Suppressor macrophage treated with lipopolysaccharide for 4 hours (primary cell): ENCODE measurements around the gene SIK2.

Source experiments
- DNase-seq: peaks from one replicate; pipeline ENCODE4 v3.0.0-alpha.2; 2020

Gene SIK2

GRCh38 chr11:111660822-111661221 lies 58.6 kb downstream of the SIK2 start:
- DNase-seq = no peak

DNA sequence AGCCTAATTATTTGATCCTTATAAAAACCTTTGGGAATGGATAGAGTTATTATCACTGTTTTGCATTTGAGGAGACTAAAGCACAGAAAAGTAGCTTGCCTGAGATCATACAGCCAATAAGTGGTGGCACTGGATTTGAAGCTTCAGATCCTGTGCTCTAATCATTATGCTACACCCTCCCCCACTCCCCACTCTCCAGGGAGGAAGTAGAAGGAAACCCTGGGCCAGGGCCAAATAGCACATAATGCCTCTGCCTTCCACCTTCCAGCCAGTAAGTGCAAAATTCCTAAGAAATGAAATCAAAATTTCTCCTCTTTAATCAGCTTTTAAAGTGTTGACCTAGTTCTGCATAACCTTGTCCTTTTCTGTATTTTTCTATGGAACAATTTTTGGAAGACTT lies 61.6 kb downstream of the SIK2 start:
- no peak for DNase-seq

- no peak for DNase-seq
Measured at GRCh38 chr11:111665777-111666176, 63.5 kb downstream of the SIK2 start.

- no peak for DNase-seq
Measured at GRCh38 chr11:111668980-111669379, 66.7 kb downstream of the SIK2 start.

DNA sequence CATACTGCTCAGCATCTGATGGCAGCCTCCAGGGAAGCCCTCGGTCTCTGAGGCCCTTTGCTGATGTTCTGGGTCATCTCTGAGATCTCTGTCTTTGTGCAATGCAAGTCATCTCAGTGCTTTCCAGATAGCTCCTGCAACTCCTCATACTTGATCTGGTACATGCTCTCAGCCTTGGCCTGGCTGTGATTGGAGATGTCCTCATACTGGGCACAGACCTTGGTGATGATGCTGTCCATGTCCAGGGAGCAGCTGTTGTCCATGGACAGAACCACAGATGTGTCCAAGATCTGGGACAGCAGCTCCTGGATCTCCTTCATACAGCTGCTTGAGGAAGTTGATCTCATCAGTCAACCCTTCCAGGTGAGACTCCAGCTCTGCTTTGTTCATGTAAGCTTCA lies 69.1 kb downstream of the SIK2 start:
- no peak for DNase-seq

DNA sequence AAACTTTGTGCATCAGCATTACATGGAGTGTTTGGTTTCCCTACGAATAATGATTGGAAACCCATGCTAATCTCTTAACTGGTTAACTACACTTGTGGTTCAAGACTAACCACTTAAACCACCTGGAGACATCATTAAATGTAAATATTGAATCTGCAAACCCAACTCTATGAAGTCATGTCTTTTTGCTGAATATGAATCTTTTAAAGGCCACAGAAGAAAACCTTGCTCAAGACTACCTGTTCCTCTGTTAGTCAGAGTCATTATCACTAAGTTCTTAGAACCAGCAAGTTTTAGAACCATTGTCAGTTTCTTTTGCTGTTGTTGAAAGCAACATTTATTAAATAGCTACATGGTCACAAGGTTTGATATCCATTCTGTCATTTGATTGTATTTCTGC lies 70.7 kb downstream of the SIK2 start:
- no peak for DNase-seq

DNA sequence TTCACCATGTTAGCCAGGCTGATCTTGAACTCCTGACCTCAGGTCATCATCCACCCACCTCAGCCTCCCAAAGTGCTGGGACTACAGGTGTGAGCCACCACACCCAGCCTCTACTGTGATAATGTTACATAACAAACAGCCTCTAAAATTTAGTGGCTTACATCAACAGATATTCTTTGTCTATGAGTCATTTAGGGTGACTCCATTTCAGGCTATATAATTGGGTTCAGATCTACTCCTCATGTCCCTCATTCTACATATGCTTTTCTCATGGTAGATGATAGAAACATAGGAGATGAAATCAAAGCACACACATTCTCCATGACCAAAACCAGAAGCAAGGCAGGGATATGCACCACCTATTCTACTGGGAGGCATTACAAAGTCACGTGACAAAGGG lies 72.7 kb downstream of the SIK2 start:
- DNase-seq = no peak

- no peak for DNase-seq
Measured at GRCh38 chr11:111675891-111676290, 73.6 kb downstream of the SIK2 start.

DNA sequence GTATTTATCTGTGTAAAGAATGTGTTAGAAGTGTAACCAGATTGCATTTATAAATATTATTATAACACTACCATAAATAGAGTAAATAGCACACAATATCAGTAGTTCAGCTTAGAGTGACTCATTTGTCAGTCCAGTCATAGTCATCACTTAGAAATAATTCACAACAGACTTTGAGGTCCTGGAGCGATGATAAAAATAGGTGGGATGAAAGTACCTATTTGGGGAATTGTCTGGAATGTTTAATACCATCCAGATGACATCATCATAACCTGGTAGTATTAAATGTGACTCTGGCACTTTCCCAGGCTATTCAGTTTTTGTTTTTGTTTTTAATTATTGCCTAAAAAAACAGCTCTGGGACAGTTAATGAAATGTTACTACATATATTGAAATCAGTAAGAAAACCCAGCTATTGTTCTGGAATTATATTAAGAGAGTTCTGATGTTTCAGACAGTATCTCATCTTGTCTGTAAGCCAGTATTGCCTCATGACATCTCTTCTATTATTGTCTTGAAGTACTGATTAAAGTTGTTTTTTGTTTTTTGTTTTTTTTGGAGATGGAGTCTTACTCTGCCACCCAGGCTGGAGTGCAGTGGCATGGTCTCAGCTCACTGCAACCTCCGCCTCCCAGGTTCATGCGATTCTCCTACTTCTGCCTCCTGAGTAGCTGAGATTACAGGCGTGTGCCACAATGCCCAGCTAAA lies 74.8 kb downstream of the SIK2 start:
- DNase-seq = no peak

DNA sequence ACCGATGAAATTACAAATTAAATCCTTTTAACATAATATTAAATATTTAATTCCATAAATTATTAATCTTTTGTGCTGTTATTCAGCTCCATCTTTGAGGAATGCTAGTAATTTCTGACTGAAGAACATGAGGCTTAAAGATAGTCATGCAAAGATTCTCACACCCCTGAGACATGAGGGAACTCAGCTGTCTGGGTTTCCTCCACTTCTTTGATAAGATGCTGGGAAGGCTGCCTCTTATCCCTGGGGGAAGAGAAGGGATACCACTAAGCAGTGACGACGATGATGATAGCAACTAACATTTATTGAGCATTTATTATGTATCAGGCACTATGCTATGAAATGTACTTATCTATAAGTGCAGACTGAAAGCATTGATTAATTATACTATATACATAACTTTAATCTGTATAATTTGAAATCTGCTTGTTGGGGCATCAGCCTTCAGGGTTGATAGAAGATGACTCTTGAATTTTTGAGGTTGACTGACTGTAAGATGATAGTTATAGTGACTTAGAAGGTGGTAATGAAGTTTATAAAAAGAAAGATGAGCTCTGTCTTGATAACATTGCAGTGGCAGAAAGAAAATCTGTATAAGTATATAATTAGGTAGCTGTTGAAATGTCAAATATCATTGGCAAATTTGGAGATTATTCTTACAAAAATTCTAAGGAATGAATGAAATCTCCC lies 78.4 kb downstream of the SIK2 start:
- no peak for DNase-seq

DNA sequence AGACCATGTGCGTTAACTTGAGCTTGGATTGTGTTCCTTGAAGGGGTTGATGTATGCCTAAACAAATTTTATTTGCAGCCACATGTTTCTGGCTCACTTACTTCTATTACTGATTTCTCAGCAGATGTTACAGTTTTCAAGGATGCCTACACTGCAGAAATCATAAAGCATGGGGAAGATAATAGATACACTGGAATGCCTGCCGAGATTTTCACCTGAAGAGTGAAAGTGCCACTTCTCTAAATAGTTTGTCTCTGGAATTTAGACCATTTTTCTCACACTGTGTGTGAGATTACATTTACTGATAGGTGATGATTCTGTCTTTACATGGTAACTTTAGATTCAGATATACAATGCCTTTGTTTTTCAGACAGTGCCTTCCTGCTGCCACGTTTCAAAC lies 81.6 kb downstream of the SIK2 start:
- DNase-seq = no peak

- no peak for DNase-seq
Measured at GRCh38 chr11:111684251-111684650, 82.0 kb downstream of the SIK2 start.

DNA sequence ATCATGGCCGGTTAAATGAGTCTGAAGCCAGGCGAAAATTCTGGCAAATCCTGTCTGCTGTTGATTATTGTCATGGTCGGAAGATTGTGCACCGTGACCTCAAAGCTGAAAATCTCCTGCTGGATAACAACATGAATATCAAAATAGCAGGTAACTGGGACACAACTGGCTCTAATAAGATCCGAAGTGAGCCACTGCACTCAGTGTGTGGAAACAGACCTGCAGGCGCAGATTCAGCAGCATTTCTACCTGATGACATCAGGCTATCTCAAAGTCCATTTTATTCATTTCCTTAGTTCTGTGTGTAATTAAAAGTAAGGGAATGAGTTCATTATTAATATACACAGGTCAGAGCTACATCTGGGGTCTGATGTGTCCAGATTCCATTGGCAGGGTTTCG lies 85.8 kb downstream of the SIK2 start:
- DNase-seq = no peak

- no peak for DNase-seq
Measured at GRCh38 chr11:111691176-111691575, 88.9 kb downstream of the SIK2 start.

- DNase-seq = no peak
Measured at GRCh38 chr11:111691741-111692140, 89.5 kb downstream of the SIK2 start.

DNA sequence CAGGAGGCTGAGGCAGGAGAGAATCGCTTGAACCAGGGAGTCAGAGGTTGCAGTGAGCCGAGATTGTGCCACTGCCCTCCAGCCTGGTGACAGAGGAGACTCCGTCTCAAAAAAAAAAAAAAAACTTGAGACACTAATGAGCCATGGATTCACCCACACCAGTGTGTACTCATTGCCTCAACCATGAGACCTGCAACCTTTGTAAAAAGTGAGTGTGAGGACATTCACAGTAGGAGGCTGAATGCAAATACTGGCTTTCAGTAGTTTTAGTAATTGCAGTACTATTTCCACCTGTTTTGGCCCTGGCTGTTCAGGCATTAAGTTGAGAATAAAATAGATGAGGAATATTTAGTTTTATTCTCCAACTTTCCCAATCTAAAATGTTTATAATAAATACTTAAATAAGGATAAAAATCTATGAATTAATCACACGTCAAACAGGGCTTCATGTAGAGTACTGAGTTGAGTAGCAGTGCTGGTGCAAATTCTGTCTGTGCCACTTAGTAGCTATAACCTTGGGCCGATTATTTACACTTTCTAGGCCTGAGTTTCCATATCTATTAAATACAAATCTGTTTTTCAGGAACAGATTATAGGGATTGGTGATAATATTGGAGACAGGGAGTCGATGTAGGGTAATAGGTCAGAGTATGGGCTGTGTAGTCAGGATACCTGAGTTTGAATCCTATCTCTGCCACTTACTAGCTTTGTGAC lies 91.1 kb downstream of the SIK2 start:
- no peak for DNase-seq

GRCh38 chr11:111694851-111695250 lies 92.6 kb downstream of the SIK2 start:
- DNase-seq = peak; percentile 54

DNA sequence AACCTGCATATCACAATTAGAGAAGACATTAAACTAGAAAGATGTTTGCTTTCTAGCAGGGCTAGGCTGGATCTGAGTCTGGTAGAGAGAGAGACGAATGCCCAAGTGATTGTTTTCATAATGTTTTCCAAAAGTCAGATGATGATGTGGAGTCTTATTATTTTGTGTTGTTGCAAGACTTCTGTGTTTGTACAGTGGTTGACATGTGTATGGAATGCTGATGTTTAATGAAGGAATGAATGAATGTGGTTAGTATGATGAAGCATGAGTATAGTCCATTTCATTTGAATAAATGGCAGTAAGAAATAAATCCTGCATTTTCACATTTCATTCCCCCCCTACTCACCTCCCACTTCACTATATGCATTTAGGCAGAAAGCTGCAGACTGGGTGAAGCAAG lies 94.3 kb downstream of the SIK2 start:
- no peak for DNase-seq

DNA sequence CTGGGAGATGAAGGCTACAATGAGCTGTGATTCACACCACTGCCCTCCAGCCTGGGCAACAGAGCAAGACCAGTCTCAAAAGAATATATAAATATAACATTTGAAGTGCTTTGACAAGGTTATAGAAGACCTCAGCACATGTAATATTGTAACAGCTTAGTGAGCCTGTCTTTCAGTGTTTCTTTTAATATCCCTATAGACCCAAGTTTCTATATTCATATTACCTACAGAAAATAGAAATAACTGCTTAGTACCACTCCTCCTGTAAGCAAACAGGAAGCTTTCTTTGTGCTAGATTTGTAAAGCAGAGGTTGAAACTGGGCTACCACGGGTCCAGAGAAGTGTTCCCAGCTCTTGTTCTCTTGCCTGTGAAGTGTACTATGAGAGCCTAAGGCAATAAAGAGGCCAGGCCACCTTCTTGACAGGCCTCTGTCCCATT lies 95.7 kb downstream of the SIK2 start:
- no peak for DNase-seq

DNA sequence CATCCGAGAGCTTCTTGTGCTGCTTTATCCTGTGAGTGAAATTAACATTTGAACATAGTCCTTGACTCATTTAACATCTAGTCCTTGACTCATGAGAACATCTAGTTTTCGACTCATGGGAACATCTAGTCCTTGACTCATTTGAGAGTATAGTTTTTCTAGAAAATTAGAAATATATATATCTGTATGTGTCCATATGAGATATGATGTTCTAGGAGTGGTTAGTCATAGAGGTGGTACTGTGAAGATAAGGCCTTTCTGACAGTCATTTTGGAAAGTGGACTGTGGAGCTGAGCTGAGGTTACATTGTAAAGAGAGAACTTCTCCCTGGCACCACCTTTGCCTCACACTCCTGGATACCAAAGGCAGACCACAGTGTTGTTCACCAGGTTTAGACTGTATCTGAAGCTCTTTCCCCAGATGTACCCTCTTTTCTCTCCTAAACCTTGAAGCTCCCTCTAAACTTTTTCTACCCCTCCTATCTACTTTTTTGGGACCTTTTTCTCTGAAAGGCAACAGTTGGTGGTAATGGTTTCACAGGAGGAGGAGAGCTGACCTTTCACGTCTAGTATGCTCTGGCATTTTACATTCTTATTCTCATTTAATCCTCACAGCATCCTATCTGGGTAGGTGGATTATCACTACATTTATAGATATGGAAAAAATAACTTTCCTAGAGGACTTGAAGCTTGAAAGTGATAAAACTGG lies 96.8 kb downstream of the SIK2 start:
- no peak for DNase-seq

DNA sequence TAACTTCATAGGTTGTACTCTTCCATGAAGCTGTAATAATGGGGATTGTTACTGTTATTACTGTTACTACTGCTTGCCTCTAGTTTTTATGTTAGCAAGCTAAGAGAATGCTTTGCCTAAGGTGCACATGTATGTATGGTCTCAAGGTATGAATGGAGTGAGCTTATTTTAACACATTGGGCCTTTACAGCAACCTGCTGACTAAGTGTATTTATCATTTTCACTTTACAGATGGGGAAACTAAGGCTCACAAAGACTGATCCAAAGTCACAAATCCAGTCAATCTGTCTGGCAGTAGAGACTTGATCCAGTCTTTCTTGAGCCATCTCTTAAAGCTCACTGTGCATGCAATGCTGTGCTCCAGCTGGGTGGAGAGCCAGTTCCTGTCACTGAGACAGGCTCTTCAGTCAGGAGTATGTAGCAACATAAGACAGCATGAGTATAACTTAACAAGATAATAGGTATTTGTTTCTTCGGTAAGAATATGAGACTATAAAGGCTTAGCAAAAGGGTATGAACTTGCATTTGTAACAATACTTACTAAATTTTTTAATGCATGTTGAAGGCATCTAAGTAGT lies 97.4 kb downstream of the SIK2 start:
- DNase-seq = no peak

- DNase-seq = no peak
Measured at GRCh38 chr11:111700162-111700561, 97.9 kb downstream of the SIK2 start.

DNA sequence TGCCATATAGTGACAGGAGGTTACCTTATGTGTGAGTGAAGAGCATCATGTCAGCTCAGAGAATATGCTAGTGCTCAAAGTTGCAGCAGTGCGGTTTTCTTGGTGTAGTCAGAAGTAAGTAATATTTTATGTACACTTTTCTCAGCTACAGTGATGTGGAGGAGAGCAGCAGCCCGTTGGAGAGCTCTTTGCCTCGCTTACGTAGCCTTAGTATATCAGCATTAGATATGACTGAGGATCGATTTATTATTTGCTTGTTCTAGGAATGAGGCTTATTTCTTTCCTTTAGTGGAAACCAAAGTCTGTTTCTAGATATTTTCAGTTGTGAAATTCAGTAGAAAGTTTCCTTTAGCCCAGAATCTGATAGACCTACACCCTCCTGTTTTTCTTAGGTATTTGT lies 100.4 kb downstream of the SIK2 start:
- DNase-seq = no peak
